ENCODE measurements around the gene C20orf173. TPM values are rescaled to one million over a fixed set of nuclear protein-coding genes. Genes with fewer than 3 reads are reported as not detected.
"Not testable (repeated sequence)": the region's sequence is repeated elsewhere in the genome, so short reads cannot be mapped to it uniquely, and the experiment has no call there.

The C20orf173 gene
- total RNA-seq, 2 experiments from 2014 or later: not detected

DNA sequence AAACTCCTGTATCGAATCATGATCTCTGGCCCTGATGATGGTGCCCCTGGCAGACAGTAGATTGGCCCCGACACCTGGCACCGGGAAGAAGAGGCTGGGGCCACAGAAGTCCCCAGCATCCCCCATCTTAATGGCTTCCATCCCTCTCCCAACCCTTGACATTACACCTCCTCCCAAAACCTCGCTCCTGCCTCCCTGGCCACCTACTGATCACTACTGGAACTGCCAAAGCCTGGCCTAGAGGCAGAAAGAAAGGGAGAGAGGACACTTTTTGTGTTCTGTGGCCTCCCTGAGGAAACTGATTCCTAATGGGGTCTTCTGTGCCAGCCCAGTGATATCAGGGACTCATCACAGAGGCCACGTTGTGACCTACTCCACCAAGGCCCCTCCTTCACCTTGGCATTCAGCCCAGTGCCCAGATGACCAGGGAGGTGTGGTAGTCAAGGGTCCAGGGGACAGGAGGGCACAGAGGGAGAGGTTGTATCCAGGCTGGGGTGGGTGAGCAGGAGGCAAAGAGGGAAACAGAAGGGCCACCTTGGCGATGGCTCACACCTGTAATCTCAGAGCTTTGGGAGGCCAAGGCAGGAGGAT lies 6.1 kb downstream of the C20orf173 start:
- Mint-ChIP-seq H3K27ac (no peak overlapping the region), H3K4me3 (no peak overlapping the region), H3K9me3 (no peaks in the 10 kb centered on the region), H3K27me3 (no peaks in the 10 kb centered on the region), H3K36me3 (ENCODE audit: low read depth) (no peaks in the 10 kb centered on the region), H3K4me1 (ENCODE audit: low read depth) (no peaks in the 10 kb centered on the region)
- Histone ChIP-seq H3K9me3 (ENCODE audit: control insufficient read depth in 1 of 2, insufficient read depth in 1 of 2, low read length in 2 of 2) (no peaks in the 10 kb centered on the region), H3K27ac (ENCODE audit: low read depth in 1 of 2, low read length in 2 of 2) (no peak overlapping the region), H3K27me3 (ENCODE audit: control insufficient read depth in 1 of 2, insufficient read depth in 2 of 2, low read length in 2 of 2) (no peaks in the 10 kb centered on the region), H3K4me3 (ENCODE audit: low read length) (no peak overlapping the region), H3K4me1 (ENCODE audit: insufficient read depth, low read length) (no peaks in the 10 kb centered on the region), H3K36me3 (ENCODE audit: insufficient read depth, low read length) (no peaks in the 10 kb centered on the region)
- peak in 8 of 14 experiments; percentile 8 to 41 (median 17) for DNase-seq
- ChIA-PET CTCF (no interaction called here), POLR2A (no interaction called here)
- intact Hi-C loops (cut with DNase I, micrococcal nuclease): loop anchor here in 1 of 2 experiments (5.0 kb wide), 1 partner anchor 51 kb away; no protein-coding TSS in a partner anchor
- no peak for ATAC-seq (ENCODE audit: poor library complexity)
- TF ChIP-seq, protein P1, sequence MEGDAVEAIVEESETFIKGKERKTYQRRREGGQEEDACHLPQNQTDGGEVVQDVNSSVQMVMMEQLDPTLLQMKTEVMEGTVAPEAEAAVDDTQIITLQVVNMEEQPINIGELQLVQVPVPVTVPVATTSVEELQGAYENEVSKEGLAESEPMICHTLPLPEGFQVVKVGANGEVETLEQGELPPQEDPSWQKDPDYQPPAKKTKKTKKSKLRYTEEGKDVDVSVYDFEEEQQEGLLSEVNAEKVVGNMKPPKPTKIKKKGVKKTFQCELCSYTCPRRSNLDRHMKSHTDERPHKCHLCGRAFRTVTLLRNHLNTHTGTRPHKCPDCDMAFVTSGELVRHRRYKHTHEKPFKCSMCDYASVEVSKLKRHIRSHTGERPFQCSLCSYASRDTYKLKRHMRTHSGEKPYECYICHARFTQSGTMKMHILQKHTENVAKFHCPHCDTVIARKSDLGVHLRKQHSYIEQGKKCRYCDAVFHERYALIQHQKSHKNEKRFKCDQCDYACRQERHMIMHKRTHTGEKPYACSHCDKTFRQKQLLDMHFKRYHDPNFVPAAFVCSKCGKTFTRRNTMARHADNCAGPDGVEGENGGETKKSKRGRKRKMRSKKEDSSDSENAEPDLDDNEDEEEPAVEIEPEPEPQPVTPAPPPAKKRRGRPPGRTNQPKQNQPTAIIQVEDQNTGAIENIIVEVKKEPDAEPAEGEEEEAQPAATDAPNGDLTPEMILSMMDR (IDR thresholded peaks at IDR 0.05): peak; percentile 35

DNA sequence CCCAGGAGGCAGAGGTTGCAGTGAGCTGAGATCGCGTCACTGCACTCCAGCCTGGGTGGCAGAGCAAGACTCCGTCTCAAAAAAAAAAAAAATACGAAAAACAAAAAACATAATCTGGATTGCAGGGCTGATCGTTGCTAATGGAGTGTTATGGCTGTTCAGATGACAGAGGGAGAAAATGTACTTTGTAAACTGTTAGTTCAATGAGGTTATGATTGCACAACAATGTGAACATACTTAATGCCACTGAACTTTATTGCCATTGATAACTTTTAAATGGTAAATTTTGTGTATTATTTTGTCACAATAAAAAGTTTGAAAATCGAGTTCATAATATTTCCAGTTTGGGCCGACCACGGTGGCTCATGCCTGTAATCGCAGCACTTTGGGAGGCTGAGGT lies 10.5 kb downstream of the C20orf173 start:
- TF ChIP-seq, protein P1 (IDR thresholded peaks at IDR 0.05): no peak
- no peaks in the 10 kb centered on the region for H3K9me3 Mint-ChIP-seq
- H3K4me1 ChIP-seq (ENCODE audit: insufficient read depth, low read length): no peaks in the 10 kb centered on the region
- H3K27ac ChIP-seq (ENCODE audit: low read depth in 1 of 2, low read length in 2 of 2): no peak overlapping the region
- no peaks in the 10 kb centered on the region for H3K9me3 ChIP-seq (ENCODE audit: control insufficient read depth in 1 of 2, insufficient read depth in 1 of 2, low read length in 2 of 2)
- no peak overlapping the region for H3K4me3 ChIP-seq (ENCODE audit: low read length)
- DNase-seq (no peak), ATAC-seq (ENCODE audit: poor library complexity) (no peak)
- peaks cover 22% of the 10 kb centered on the region for H3K36me3 Mint-ChIP-seq (ENCODE audit: low read depth)
- H3K36me3 ChIP-seq (ENCODE audit: insufficient read depth, low read length): peaks cover 21% of the 10 kb centered on the region
- no peaks in the 10 kb centered on the region for H3K4me1 Mint-ChIP-seq (ENCODE audit: low read depth)
- CTCF ChIA-PET: no interaction called here
- no peak overlapping the region for H3K27ac Mint-ChIP-seq
- no peaks in the 10 kb centered on the region for H3K27me3 Mint-ChIP-seq
- H3K4me3 Mint-ChIP-seq: no peak overlapping the region
- POLR2A ChIA-PET: no interaction called here
- H3K27me3 ChIP-seq (ENCODE audit: control insufficient read depth in 1 of 2, insufficient read depth in 2 of 2, low read length in 2 of 2): no peaks in the 10 kb centered on the region
- intact Hi-C loops (cut with DNase I, micrococcal nuclease): no loop called here

DNA sequence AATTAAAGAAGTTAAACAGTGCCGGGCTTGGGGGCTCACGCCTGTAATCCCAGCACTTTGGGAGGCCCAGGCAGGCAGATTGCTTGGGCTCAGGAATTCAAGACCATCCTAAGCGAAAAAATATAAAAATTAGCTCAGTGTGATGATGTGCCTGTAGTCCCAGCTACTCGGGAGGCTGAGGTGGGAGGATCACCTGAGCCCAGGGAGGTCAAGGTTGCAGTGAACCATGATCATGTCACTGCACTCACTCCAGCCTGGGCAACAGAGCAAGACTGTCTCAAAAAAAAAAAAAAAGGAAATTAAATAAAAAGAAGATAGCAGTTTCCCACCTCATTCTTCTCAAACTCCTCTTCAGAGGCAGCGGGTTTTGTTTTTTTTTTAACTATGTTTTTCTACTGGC lies 11.7 kb downstream of the C20orf173 start:
- H3K4me3 ChIP-seq (ENCODE audit: low read length); CTCF ChIA-PET; H3K27me3 Mint-ChIP-seq; H3K27ac ChIP-seq (ENCODE audit: low read depth in 1 of 2, low read length in 2 of 2); H3K27me3 ChIP-seq (ENCODE audit: control insufficient read depth in 1 of 2, insufficient read depth in 2 of 2, low read length in 2 of 2); ATAC-seq (ENCODE audit: poor library complexity); H3K9me3 ChIP-seq (ENCODE audit: control insufficient read depth in 1 of 2, insufficient read depth in 1 of 2, low read length in 2 of 2); H3K27ac Mint-ChIP-seq; H3K4me1 Mint-ChIP-seq (ENCODE audit: low read depth); H3K4me1 ChIP-seq (ENCODE audit: insufficient read depth, low read length); intact Hi-C loops (cut with DNase I, micrococcal nuclease); H3K4me3 Mint-ChIP-seq; H3K9me3 Mint-ChIP-seq; DNase-seq: not testable (repeated sequence)
- POLR2A ChIA-PET: interaction anchor here (0.6 kb wide), 2 partner anchors 243 to 1488 kb away, joined by 3 read pairs; no protein-coding TSS in a partner anchor
- peaks cover 34% of the 10 kb centered on the region for H3K36me3 Mint-ChIP-seq (ENCODE audit: low read depth)
- peaks cover 30% of the 10 kb centered on the region for H3K36me3 ChIP-seq (ENCODE audit: insufficient read depth, low read length)

DNA sequence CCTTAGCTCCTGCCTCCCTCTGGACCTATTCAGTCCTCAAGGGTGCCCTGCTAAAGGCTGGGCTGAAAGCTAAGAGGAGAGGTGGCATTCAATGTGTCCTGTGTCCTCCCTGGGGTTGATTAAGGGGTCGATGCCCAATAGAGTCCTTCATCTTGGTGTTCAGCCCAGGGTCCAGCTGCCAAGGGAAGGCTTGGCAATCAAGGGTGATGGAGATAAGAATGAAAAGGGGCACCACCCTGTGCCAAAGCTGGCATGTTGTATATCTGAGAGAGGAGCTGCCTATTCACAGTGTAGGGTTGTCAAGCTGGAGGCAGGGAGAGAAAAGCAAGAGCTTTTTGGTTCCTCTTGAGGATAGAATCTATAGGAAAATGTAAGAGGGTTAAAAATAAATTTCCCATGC lies 12.3 kb downstream of the C20orf173 start:
- Mint-ChIP-seq H3K4me3 (no peak overlapping the region), H3K27ac (no peak overlapping the region), H3K4me1 (ENCODE audit: low read depth) (no peaks in the 10 kb centered on the region), H3K9me3 (no peaks in the 10 kb centered on the region), H3K36me3 (ENCODE audit: low read depth) (peaks cover 41% of the 10 kb centered on the region), H3K27me3 (no peaks in the 10 kb centered on the region)
- no peaks in the 10 kb centered on the region for H3K9me3 ChIP-seq (ENCODE audit: control insufficient read depth in 1 of 2, insufficient read depth in 1 of 2, low read length in 2 of 2)
- DNase-seq: no peak
- ATAC-seq (ENCODE audit: poor library complexity): no peak
- intact Hi-C loops (cut with DNase I, micrococcal nuclease): no loop called here
- H3K27me3 ChIP-seq (ENCODE audit: control insufficient read depth in 1 of 2, insufficient read depth in 2 of 2, low read length in 2 of 2): no peaks in the 10 kb centered on the region
- no peak overlapping the region for H3K27ac ChIP-seq (ENCODE audit: low read depth in 1 of 2, low read length in 2 of 2)
- POLR2A ChIA-PET: interaction anchor here (0.6 to 1.0 kb wide), 2 partner anchors 26 to 242 kb away, joined by 3 to 4 read pairs; no protein-coding TSS in a partner anchor
- H3K4me1 ChIP-seq (ENCODE audit: insufficient read depth, low read length): no peaks in the 10 kb centered on the region
- H3K36me3 ChIP-seq (ENCODE audit: insufficient read depth, low read length): peaks cover 36% of the 10 kb centered on the region
- TF ChIP-seq, protein P1 (IDR thresholded peaks at IDR 0.05): no peak
- no peak overlapping the region for H3K4me3 ChIP-seq (ENCODE audit: low read length)
- CTCF ChIA-PET: no interaction called here
